Measurements from ENCODE around the gene MYLK.

The MYLK gene

GRCh38 chr3:123620343-123620742 lies 263.8 kb downstream of the MYLK start:
- Histone ChIP-seq H3K4me3 (ENCODE audit: low read length, poor library complexity, severe bottlenecking) (no peak overlapping the region), H3K9me2 (replicated peaks; ENCODE audit: low read depth, low read length) (no peaks in the 10 kb centered on the region), H3K4me2 (ENCODE audit: low read depth, low read length, poor library complexity, severe bottlenecking) (no peak overlapping the region), H2AFZ (ENCODE audit: low read length) (no peak overlapping the region), H3K79me2 (ENCODE audit: insufficient read depth, low read length) (no peaks in the 10 kb centered on the region), H3K9me3 (ENCODE audit: insufficient read depth, low read depth, low read length) (no peaks in the 10 kb centered on the region), H3K27me3 (ENCODE audit: insufficient read depth, low read length, poor library complexity, severe bottlenecking) (no peaks in the 10 kb centered on the region), H3K4me1 (ENCODE audit: insufficient read depth, low read length, poor library complexity, severe bottlenecking) (peaks cover 4% of the 10 kb centered on the region), H4K20me1 (ENCODE audit: insufficient read depth, low read length, poor library complexity, severe bottlenecking) (no peaks in the 10 kb centered on the region), H3K9ac (ENCODE audit: low read depth, low read length, poor library complexity, severe bottlenecking) (no peak overlapping the region), H3F3A (ENCODE audit: low read depth) (no peaks in the 10 kb centered on the region), H3K36me3 (ENCODE audit: insufficient read depth, low read length) (no peaks in the 10 kb centered on the region)
- TF ChIP-seq EZH2phosphoT487 (IDR thresholded peaks at IDR 0.05; ENCODE audit: borderline replicate concordance) (no peak), CTCF (conservative IDR thresholded peaks at IDR 0.05; ENCODE audit: low read length) (no peak)

- H3K4me1 ChIP-seq (ENCODE audit: insufficient read depth, low read length, poor library complexity, severe bottlenecking): peaks cover 4% of the 10 kb centered on the region
- TF ChIP-seq CTCF (conservative IDR thresholded peaks at IDR 0.05; ENCODE audit: low read length): no peak
- TF ChIP-seq EZH2phosphoT487 (IDR thresholded peaks at IDR 0.05; ENCODE audit: borderline replicate concordance): no peak
- no peaks in the 10 kb centered on the region for H3K27me3 ChIP-seq (ENCODE audit: insufficient read depth, low read length, poor library complexity, severe bottlenecking)
- H3K9ac ChIP-seq (ENCODE audit: low read depth, low read length, poor library complexity, severe bottlenecking): no peak overlapping the region
- no peak overlapping the region for H3K4me2 ChIP-seq (ENCODE audit: low read depth, low read length, poor library complexity, severe bottlenecking)
- no peaks in the 10 kb centered on the region for H3K9me3 ChIP-seq (ENCODE audit: insufficient read depth, low read depth, low read length)
- no peaks in the 10 kb centered on the region for H3K79me2 ChIP-seq (ENCODE audit: insufficient read depth, low read length)
- no peak overlapping the region for H3K4me3 ChIP-seq (ENCODE audit: low read length, poor library complexity, severe bottlenecking)
- no peaks in the 10 kb centered on the region for H3K9me2 ChIP-seq (replicated peaks; ENCODE audit: low read depth, low read length)
- H2AFZ ChIP-seq (ENCODE audit: low read length): no peak overlapping the region
- H3K36me3 ChIP-seq (ENCODE audit: insufficient read depth, low read length): no peaks in the 10 kb centered on the region
- no peaks in the 10 kb centered on the region for H4K20me1 ChIP-seq (ENCODE audit: insufficient read depth, low read length, poor library complexity, severe bottlenecking)
- no peaks in the 10 kb centered on the region for H3F3A ChIP-seq (ENCODE audit: low read depth)
Observed at GRCh38 chr3:123618768-123619484, 265.2 kb downstream of the MYLK start.

DNA sequence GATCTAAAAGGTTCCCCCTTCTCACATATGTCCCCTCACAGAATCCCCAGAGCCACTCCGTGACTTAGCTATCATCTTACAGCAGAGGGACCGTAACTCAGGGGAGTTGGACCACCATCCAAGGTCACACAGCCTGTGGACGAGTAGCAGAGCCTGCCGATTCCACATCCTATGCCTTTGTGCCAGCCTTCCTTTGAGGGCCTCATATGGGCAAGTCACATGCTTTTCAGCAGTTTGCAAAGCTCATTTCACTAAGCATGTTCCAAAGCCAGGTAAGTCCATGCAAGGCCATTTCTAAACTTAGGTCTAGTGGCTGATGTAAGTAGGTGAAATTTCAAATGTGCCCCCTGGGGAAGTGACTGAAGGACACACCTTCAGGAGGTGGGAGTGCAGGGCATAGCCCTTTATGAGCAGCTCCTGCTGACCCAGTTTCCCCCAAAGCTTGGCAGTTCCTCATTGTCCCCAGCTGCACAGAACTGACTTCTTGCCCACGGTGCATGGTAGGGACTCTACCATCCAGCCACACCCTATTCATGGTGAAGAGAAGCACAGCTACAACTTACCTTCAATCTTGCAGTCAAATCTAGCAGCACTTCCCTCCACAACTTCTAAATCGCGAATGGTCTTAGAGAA lies 265.9 kb downstream of the MYLK start:
- Histone ChIP-seq H3K79me2 (ENCODE audit: insufficient read depth, low read length) (no peaks in the 10 kb centered on the region), H3K4me1 (ENCODE audit: insufficient read depth, low read length, poor library complexity, severe bottlenecking) (peaks cover 4% of the 10 kb centered on the region), H3K27me3 (ENCODE audit: insufficient read depth, low read length, poor library complexity, severe bottlenecking) (no peaks in the 10 kb centered on the region), H2AFZ (ENCODE audit: low read length) (no peak overlapping the region), H3K4me3 (ENCODE audit: low read length, poor library complexity, severe bottlenecking) (no peak overlapping the region), H4K20me1 (ENCODE audit: insufficient read depth, low read length, poor library complexity, severe bottlenecking) (no peaks in the 10 kb centered on the region), H3F3A (ENCODE audit: low read depth) (no peaks in the 10 kb centered on the region), H3K4me2 (ENCODE audit: low read depth, low read length, poor library complexity, severe bottlenecking) (no peak overlapping the region), H3K9ac (ENCODE audit: low read depth, low read length, poor library complexity, severe bottlenecking) (no peak overlapping the region), H3K36me3 (ENCODE audit: insufficient read depth, low read length) (no peaks in the 10 kb centered on the region), H3K9me3 (ENCODE audit: insufficient read depth, low read depth, low read length) (no peaks in the 10 kb centered on the region), H3K9me2 (replicated peaks; ENCODE audit: low read depth, low read length) (no peaks in the 10 kb centered on the region)
- no peak for TF ChIP-seq CTCF (conservative IDR thresholded peaks at IDR 0.05; ENCODE audit: low read length)
- TF ChIP-seq EZH2phosphoT487 (IDR thresholded peaks at IDR 0.05; ENCODE audit: borderline replicate concordance): no peak

All from Loucy (cell line).